K562 (cell line): Measurements from ENCODE around the gene SOX12. TPM values are rescaled to one million over a fixed set of nuclear protein-coding genes. Genes with fewer than 3 reads are reported as not detected.

Experiments used
- FOXM1 ChIP-seq, 2 experiments: fragments of 450-650 bp in 1 of 2; sonication (generic) in 1 of 2; formaldehyde crosslinking in 1 of 2; IDR thresholded peaks; 2 replicates each; pipeline versions ENCODE4 v1.6.1 to v1.9.0; 2017 to 2022; ENCODE audit warnings: low read depth in 2 of 2, mild to moderate bottlenecking in 2 of 2, missing genetic modification reagents in 1 of 2, moderate library complexity in 1 of 2
- HMGN3 ChIP-seq: IDR thresholded peaks from 2 replicates; pipeline ENCODE4 v1.6.1; 2011; ENCODE audit warnings: borderline replicate concordance, low read depth, mild to moderate bottlenecking, mixed read lengths, low read length; ENCODE audit not compliant: insufficient read length; ENCODE audit errors: extremely low read depth
- HNRNPH1 ChIP-seq: fragments of 200-400 bp; formaldehyde crosslinking; optimal IDR thresholded peaks from 2 replicates; pipeline ENCODE3; 2017; ENCODE audit warnings: low read depth, mild to moderate bottlenecking, low read length, moderate library complexity
- KLF16 ChIP-seq: IDR thresholded peaks from 2 replicates; pipeline ENCODE4 v1.6.1; 2016; ENCODE audit warnings: antibody characterized with exemption
- MEF2D ChIP-seq: conservative IDR thresholded peaks from 2 replicates; pipeline ENCODE4 v1.6.1; 2016; ENCODE audit warnings: low read depth, missing genetic modification characterization, missing compliant biosample characterization
- SAFB ChIP-seq: fragments of 200-400 bp; formaldehyde crosslinking; IDR thresholded peaks from 2 replicates; pipeline ENCODE4 v1.6.1; 2017; ENCODE audit warnings: low read depth, low read length, borderline replicate concordance
- ZNF589 ChIP-seq: fragments of 200-800 bp; sonication (Bioruptor generic); IDR thresholded peaks from 2 replicates; pipeline ENCODE4 v1.6.1; 2016; ENCODE audit warnings: low read depth, missing genetic modification characterization, missing compliant biosample characterization
- polyA plus RNA-seq, 8 experiments: library from polyadenylated mRNA; depleted of rRNA in 4 of 8; stranded (reverse) in 5 of 8; unstranded in 3 of 8; fragments of >200 nt; fragmentation: Nextera tagmentation in 2 of 8; fragmentation: Illumina TruSeq in 1 of 8; extraction: Ambion mirVana in 2 of 8; extraction: Trizol in 1 of 8; gene quantifications; 2 replicates each; pipeline versions ENCODE4 v1.2.1 to v1.2.3, GENCODE V29; 2011 to 2014; ENCODE audit warnings: inconsistent platforms in 1 of 8, missing spikeins in 1 of 8
- total RNA-seq, 7 experiments: library from RNA; depleted of rRNA in 6 of 7; stranded (reverse); fragments of >200 nt in 6 of 7; fragmentation: Illumina TruSeq in 2 of 7; extraction: Trizol in 2 of 7; gene quantifications; 2 replicates each; pipeline versions ENCODE4 v1.2.1 to v1.2.3, GENCODE V29; 2011 to 2021; ENCODE audit warnings: low replicate concordance in 1 of 7
- TF ChIP-seq, protein P1 (sequence below): fragments of 450-650 bp; IDR thresholded peaks from 2 replicates; pipeline ENCODE4 v1.6.1; 2017; ENCODE audit warnings: antibody characterized with exemption, mild to moderate bottlenecking

The SOX12 gene
- total and polyA plus RNA-seq, 9 of the 15 experiments (the other 6 are each of a cell fraction or from before 2014, with no cell fraction given): 0.42 to 26.3 (median 2.6) TPM

DNA sequence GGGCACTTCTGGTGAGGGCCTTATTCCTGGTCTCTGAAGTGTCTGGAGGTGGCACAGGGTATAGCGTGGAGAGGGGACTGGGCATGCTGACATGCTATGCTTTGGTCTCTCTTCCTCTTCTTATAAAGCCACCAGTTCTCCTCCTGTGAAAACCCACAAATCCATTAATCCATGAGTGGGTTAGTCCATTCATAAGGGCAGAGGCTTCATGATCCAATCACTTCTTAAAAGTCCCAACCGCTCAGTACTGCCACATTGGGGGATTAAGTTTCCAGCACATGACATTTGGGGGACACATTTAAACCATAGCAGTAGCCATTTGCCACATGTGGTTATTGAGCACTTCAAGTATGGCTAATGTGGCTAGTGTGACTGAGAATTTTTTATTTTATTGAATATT, 51.4 kb downstream of the SOX12 start (continued):
- TF ChIP-seq, protein P1, sequence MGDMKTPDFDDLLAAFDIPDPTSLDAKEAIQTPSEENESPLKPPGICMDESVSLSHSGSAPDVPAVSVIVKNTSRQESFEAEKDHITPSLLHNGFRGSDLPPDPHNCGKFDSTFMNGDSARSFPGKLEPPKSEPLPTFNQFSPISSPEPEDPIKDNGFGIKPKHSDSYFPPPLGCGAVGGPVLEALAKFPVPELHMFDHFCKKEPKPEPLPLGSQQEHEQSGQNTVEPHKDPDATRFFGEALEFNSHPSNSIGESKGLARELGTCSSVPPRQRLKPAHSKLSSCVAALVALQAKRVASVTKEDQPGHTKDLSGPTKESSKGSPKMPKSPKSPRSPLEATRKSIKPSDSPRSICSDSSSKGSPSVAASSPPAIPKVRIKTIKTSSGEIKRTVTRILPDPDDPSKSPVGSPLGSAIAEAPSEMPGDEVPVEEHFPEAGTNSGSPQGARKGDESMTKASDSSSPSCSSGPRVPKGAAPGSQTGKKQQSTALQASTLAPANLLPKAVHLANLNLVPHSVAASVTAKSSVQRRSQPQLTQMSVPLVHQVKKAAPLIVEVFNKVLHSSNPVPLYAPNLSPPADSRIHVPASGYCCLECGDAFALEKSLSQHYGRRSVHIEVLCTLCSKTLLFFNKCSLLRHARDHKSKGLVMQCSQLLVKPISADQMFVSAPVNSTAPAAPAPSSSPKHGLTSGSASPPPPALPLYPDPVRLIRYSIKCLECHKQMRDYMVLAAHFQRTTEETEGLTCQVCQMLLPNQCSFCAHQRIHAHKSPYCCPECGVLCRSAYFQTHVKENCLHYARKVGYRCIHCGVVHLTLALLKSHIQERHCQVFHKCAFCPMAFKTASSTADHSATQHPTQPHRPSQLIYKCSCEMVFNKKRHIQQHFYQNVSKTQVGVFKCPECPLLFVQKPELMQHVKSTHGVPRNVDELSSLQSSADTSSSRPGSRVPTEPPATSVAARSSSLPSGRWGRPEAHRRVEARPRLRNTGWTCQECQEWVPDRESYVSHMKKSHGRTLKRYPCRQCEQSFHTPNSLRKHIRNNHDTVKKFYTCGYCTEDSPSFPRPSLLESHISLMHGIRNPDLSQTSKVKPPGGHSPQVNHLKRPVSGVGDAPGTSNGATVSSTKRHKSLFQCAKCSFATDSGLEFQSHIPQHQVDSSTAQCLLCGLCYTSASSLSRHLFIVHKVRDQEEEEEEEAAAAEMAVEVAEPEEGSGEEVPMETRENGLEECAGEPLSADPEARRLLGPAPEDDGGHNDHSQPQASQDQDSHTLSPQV: peak; percentile 43; the same call in 1 of the 2 replicates
- TF ChIP-seq MEF2D (no peak), ZNF589 (CRISPR knock-in tag) (peak; percentile 18; the same call in 1 of the 2 replicates), KLF16 (no peak), HMGN3 (no peak), HNRNPH1 (no peak), FOXM1 (IDR thresholded peaks at IDR 0.05; ENCODE audit: low read depth) (no peak), FOXM1 (CRISPR knock-in tag; IDR thresholded peaks at IDR 0.05; ENCODE audit: low read depth) (no peak), SAFB (no peak)
